ENCODE results near the gene GNA15.

GNA15 gene

GRCh38 chr19:3175781-3176714, 40.2 kb downstream of the GNA15 start:
- no peak for DNase-seq (ENCODE audit: low read depth in 3 of 3)

GRCh38 chr19:3176715-3177501, 41.1 kb downstream of the GNA15 start:
- DNase-seq (ENCODE audit: low read depth in 3 of 3): peak; percentile 42 to 64 (median 57)

GRCh38 chr19:3178377-3178972, 42.6 kb downstream of the GNA15 start, which contains the start of gene S1PR4:
TSS of gene S1PR4 (plus strand) at chr19:3178769. CDS start at chr19:3178793, 24 bp downstream.
- DNase-seq (ENCODE audit: low read depth in 3 of 3): peak in 2 of 3 experiments; percentile 38 to 47

GRCh38 chr19:3178973-3179738, 43.3 kb downstream of the GNA15 start:
- peak in 1 of 3 experiments; percentile 29 for DNase-seq (ENCODE audit: low read depth in 3 of 3)

GRCh38 chr19:3179739-3180293, 44.0 kb downstream of the GNA15 start:
- DNase-seq (ENCODE audit: low read depth in 3 of 3): peak in 1 of 3 experiments; percentile 39

- no peak for DNase-seq (ENCODE audit: low read depth in 3 of 3)
Measured at GRCh38 chr19:3183721-3184641, 48.1 kb downstream of the GNA15 start.

GRCh38 chr19:3184847-3185460, 49.1 kb downstream of the GNA15 start:
- peak; percentile 45 to 52 (median 48) for DNase-seq (ENCODE audit: low read depth in 3 of 3)

GRCh38 chr19:3185461-3186159, 49.8 kb downstream of the GNA15 start, which contains the start of gene NCLN:
TSS of gene NCLN (plus strand) at chr19:3185930. CDS start at chr19:3186031, 101 bp downstream.
- peak; percentile 86 to 91 (median 91) for DNase-seq (ENCODE audit: low read depth in 3 of 3)

- DNase-seq (ENCODE audit: low read depth in 3 of 3): no peak
Measured at GRCh38 chr19:3186160-3186688, 50.4 kb downstream of the GNA15 start.

GRCh38 chr19:3186891-3187661, 51.2 kb downstream of the GNA15 start:
- DNase-seq (ENCODE audit: low read depth in 3 of 3): no peak

GRCh38 chr19:3187662-3188511, 52.1 kb downstream of the GNA15 start:
- no peak for DNase-seq (ENCODE audit: low read depth in 3 of 3)

- no peak for DNase-seq (ENCODE audit: low read depth in 3 of 3)
Measured at GRCh38 chr19:3188627-3189596, 53.1 kb downstream of the GNA15 start.

- DNase-seq (ENCODE audit: low read depth in 3 of 3): no peak
Measured at GRCh38 chr19:3189702-3190469, 54.1 kb downstream of the GNA15 start.

GRCh38 chr19:3190470-3190770, 54.6 kb downstream of the GNA15 start:
- DNase-seq (ENCODE audit: low read depth in 3 of 3): no peak
